Stimulated activated naive CD4-positive, alpha-beta T cell treated with Interleukin-2 at 50 U/mL for 16 hours (primary cell): ENCODE data around the gene ECHS1.
A peak's percentile ranks its signal among the peaks of the same experiment; 100 is the strongest.

Source experiments
- DNase-seq: peaks from one replicate; lab custom pipeline; 2025; lab: John Stamatoyannopoulos, UW

Gene ECHS1

DNA sequence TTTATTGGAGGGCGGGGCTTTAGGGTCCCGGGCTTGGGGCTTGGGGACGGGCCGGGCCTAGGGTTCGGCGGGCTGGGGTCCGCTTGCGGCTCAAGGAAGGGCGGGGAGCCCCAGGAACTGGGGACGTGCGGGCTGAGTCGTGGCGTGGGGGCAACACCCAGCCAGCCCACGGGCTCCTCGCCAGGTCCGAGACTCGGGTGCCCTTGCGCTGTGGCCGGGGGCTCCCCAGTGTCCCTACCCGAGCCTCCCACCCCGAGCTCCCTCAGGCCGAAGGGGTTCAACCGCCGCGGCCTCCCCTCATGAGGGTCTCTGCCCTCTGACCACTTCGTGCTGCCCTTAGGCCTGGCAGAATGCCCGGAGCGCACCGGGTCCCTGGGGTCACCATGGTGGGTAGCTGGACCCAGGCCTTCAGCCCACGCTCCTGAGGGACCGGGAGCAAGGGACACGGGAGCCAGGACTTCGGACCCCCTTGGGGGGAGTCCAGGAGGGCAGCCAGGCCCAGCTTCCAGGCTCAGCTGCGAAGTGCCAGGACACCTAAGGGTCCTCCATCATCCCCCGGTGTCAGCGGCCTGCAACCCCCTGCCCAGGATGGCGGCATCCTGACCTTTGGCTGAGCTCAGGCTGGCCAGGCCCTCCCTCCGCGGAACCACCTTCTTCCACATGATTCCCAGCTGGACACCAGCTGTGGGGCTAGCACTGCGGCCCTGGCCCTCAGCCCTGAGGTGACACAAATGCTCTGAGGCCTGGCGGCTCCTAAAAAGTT, 14.8 kb downstream of the ECHS1 start:
- DNase-seq, result no peak

DNA sequence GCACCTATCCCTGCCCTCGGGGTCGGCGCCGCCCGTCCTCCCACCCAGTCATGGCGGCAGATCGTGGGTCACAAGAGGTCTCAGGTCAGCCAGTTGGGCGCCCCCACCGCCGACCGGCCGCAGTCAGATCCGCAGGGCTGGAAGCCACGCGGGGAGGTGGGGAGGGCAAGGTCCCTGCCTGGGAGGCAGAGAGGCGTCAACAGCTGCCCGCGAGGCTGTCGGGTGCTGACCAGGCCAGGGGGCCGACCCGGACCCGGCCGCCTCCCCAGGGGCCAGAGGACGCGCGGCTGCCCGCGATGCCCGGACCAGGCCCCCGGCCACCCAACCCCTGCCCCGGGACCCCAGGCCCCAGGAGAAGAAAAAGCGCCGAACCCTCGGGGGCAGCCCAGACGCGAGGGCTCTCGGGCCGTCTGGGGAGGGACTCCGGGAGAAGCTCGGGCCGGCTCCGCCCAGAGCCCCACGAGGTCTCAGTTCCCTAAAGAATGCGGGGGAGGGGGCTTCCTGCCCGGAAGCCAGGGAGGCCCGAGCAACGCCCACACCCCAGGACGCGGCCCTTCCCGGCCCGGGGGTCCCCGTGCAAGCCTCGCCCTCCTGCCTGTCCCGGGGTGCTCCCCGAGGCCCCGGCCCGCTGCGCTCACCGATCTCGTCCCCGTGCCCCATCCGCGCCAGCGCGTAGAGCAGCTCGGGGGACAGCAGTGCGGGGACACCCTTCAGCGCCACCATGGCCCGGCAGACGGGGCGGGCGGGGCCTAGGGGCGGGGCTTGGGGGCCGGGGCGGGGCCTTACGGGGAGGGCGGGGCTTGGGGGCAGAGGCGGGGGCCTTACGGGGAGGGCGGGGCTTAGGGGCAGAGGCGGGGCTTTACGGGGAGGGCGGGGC, 15.6 kb downstream of the ECHS1 start, which contains the start of gene FUOM:
TSS of gene FUOM (minus strand) at position 735 of the 877 bp plus-strand sequence. CDS start at position 723, 12 bp downstream.
- DNase-seq, result peak; percentile 77

DNA sequence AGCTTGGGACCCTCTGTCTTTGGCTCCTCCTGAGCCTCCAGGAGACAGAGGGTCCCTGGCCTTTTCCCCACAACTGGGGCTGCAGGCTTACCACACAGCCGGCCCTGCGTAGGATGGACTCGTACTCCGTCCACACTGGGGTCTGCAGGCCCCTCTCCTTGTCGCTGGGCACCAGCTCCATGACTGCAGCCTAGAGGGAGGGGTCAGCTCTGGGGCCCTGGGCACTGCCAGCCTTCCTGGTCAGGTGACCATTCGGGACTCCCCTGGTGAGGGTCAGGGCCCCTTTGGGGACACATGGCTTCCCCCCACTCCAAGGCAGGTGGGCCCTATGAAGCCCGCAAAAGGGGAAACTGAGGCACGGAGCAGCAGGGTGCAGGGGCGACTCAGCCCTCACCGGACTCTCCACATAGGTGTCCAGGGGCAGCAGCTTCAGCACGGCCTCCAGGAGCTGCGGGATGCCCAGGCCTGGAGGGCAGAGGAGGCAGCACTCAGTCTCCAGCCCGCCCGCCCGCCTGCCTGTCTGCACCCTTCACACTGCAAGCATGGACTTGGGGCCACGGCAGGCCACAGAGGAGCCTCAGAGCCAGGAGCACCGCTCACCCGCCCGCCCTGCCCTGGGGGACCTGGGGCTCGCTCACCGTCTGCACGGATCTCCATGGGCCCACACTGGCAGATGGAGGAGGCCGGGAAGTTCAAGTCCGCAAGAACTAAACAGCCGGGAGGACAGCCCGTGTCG, 16.4 kb downstream of the ECHS1 start:
- DNase-seq, result no peak

DNA sequence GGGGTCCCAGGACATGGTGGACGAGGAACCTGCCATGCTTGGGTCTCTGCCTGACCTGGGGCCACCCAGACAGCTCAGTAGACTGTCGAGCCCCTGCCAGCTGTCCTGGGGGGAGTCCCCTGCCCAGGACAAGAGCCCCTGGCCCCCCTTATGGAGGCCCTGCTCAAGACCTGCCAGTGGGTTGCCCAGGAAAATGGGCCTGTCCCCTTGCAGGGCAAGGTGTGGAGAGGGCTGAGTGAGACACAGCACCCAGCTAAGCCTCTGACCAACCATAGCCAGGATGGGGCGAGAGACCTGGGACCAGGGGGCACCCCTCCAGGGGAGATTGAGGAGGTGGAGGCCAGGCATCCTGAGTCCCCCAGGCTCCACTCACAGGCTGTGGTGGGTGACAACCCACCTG, 17.2 kb downstream of the ECHS1 start:
- DNase-seq, result no peak

DNA sequence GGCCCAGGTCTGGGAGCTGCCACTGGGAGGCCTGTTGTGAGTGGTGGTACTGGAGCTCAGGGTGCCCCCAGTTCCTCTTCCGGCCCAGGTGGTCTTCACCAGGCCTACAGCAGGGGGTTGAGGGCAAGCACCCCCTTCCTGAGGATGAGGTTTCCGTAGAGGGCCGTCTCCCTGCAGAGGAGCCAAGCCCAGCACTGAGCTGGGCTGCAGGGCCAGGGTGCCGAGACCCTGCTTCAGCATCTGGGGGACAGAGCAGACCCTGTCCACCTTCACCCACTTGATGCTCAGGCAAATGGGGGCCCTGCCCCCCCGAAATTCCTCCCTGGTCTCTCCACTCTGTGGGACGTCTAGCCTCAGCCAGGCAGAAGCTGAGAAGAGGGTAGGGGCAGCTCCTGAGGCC, 17.9 kb downstream of the ECHS1 start:
- no peak for DNase-seq

DNA sequence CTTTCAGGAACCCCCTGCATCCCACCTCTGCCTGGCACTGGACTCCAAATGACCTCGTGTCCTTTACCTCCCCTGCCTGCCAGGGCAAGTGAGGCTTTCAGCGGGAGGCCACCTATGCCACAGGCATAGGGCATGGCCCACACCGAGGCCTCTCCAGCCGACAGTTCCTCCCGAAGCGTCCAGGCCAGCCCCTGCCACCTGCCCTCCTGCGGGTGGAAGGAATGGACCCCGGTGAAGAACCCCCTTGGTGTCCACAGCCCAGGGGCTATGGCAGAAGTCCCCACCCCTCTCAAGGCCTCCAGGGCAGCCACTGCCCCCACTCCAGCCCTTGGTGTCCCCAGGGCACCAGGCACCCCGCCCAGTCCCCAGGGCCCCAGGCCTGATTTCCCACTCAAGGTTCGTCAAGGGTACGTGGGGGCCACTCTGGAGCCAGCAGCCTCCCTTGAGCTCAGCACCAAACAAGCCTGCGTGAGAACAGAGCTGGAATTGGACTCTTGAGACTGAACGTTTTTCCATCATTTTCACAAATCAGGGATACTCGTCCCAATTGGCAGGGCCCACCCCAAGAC, 18.4 kb downstream of the ECHS1 start:
- no peak for DNase-seq

DNA sequence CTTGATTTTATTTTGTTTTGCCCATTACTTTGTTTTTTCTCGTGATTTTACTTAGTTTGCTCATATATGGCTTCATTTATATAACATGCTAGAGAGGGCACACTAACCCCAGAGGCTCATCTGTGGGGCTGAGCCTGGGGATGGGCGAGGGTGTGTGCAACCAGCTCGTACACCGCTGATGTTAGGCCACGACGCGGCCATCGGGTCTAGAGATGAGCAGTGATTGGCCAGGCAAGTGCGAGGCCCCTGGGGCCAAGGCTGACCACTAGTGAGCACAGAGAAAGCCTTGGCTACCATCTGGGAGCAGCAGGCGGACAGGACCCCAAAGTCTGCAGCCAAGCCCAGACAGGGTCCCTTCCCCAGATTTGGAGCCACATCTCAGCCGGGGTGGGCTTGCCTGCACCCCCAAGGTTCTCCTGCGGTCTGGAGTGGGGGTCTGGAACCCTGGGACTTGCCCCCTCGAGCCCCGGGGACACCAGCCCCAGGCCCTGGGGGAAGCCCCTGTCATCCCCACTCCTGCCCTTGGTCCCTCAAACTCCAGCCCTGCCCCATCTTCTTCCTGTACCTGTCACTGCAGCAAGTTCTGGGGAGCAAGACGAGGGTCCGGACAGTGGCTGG, 19.1 kb downstream of the ECHS1 start:
- DNase-seq, result no peak

DNA sequence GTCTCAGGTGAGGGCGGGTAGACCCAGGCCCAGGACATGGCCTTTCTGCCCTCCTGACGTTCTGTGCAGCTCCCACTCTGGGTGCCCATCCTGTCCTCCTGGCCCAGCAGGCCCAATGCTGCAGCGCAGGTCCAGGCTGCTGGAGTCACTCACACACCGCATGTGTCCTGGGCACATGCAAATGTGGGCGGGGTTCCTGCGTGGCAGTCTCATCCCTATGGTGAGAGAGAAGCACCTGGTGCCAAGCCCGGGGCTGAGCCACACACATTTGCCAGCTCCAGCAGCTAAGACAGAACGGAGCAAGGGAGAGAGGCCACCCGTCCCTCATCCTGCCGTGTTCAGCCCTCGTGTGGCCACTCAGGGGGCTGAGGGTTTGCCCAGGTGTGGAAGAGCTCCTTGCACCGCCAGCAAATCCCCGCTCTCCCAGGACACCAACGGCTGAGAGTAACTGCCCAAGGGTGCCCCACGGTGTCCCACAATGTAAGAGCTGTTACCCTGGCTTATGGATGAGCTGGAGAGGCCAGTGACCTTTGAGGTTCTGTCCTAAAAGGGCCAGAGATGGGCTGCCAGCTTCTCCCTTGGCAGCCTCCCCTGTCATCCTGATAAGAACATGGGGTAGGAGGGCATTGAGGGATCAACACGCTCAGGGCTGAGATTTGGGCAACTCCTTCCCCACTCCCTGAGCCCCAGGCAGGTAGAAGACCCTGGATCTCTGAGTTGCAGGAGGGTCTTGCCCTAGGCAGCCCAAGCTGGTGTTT, 19.8 kb downstream of the ECHS1 start:
- no peak for DNase-seq

DNA sequence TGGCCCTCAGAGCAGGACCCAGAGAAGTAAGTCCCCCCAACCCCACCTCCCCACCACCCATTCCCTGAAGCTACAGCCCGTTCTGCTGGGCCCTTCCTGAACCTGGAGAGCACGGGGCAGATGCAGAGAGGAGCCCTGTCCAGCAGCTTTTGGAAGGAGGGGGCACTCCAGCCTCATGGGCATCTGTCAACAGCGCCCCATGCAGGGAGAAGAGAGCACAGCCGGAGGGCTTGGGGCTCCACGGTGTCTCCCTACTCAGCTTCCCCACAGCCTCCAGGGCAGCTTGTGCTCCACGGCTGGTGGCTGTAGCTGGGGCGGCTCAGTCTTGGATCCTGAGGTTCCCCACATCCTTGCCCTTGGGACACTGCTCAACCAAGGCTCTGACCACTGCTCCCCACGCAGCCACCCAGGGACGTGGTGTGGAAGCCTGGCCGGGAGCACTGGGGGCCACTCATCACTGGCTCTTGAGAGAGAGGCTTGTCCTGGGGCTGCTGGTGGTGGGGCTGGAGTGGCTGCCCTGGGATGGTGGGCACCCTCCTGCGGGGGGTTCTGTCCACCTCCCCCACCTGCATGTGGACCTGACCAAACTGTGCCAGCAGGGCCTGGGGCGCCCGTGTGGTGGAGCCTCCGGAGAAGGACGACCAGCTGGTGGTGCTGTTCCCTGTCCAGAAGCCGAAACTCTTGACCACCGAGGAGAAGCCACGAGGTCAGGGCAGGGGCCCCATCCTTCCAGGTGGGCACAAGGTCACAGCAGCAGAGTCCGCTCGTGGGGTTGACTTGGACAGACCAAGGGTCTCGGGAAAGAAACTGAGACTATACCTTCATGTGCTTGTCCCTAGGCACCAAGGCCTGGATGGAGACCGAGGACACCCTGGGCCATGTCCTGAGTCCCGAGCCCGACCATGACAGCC, 21.5 kb downstream of the ECHS1 start:
- no peak for DNase-seq

DNA sequence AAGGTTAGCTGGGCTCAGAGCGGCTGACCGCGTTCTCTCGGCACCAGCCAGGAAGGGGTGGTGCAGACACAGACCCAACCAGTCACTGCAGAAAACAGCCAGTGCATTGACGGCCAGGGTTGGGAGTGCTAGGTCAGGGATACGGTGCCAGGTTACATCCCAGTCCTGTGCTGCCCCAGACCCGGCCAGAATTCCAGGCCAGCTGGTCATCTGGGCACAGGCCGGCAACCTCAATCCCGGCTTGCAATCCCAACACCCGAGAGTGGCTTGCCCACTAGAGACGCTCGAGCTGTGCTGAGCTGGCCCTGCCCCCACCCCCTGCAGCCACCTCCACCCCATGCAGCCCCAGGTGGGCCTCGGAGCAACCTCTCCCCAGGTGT, 22.2 kb downstream of the ECHS1 start:
- no peak for DNase-seq

DNA sequence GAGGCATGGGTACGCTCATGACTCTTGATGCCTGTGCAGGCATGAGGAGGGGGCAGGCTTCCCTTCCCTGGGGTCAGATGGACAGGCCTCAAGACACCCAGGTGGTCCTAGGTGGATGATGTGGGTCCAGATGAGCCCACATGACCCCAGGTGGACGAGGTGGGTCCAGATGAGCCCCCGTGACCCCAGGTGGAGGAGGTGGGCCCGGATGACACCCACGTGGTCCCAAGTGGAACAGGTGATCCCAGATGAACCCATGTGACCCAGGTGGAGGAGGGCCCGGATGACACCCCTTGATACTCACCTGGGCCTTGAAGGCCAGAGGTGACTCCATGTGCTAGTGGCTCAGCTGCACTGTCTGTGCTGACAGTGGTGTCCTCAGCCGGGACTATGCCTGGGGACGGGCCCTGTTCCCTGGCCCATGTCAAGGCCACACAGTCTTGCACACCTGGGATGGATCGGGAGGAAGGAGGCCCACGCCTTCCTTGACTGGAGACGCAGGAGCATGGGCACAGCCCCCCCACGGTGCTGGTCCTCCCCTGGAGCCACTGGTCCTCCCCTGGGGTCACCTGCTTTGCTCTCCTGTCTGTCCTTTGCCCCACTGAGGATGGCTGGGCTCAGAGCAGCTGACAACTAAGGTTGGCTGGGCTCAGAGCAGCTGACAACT, 22.7 kb downstream of the ECHS1 start:
- no peak for DNase-seq

DNA sequence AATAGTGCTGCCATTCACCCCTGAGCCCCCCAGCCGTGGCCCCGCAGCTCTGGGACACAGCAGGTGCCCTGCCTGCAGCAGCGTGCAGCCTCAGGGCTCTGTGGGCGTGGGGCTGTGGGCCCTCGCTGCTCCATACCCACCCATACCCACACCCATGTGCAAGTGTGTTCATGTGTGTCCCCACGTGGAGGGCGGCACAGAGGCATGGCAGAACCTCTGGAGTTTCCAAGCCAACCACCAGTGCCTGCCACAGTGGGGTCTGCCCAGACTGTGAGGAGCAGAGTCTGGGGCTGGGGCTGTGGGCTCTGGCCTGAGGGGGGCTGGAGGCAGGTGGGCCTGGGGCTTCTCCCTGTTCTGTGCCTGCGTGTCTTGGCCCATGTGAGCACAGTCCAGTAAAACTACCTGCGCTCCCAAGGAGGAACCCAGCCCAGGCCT, 23.6 kb downstream of the ECHS1 start:
- no peak for DNase-seq

DNA sequence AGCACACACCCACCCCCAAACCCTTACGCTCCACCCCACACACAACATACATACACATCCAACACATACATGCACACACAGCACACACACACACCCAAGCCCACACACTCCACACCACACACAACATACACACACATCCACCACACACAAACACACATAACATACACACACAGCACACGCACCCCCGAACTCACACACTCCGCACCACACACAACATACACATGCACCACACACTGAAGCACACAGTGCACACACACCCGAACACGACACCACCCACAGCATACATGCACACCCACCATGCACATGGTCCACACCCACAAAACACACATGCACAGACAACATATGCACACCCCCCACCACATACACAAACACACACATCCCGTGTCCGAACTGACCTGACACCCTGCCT, 24.0 kb downstream of the ECHS1 start:
- DNase-seq, result no peak

DNA sequence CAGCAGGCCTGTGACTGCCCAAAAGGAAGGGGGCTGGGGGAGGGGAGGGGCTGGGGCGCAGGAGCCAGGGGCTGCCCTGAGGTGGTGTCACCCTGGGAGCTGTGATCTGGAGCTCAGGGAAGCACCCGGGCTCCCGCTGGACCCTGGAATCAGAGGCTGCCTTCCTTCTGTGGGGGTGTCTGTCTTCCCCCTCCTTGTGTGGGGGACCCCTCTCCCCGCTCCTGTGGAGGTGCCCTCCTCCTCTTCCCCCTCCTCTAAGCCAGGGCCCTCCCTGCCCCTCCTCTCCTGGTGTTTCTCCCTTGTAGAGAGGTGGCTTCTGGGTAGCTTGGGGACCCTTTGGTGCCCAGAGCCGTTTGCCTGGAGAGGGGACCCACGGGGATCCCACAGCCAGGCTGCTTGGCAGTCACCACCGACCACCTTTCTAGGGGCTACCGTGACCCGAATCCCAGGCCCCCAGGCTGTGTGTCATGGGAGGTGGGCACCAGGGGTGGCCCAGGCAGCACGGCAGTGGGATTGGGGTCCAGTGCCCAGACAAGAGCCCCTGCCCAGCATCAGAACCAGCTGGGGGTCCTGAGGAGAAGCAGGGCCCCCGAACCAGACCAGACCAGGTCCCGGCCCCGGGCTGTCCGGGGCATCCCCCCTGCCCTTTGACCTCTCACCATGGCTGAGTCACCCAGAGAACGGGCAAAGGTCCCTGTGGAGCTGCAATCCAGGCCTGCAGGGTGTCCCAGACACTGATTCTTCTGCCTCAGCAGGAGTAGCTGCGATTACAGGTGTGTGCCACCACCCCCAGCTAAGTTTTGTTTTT, 25.2 kb downstream of the ECHS1 start:
- DNase-seq, result no peak

DNA sequence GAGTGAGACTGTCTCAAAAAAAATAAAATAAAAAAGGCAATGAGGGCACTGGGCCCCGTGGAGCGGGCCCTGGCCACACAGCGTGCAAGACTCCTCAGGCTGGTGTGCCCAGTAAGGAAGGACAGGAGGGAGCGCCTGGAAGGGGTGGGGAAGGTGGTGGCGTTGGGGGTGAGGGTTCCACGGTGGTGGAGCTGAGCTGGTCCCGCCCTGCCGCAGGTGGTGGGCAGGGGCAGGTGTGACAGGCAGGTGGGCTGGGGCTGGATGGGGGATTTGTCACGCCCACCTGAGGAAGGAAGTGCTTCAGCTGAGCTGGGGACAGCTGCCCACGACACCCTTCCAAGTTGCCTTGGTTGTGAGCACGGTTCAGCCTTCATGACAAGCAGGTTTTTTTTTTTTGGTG, 26.7 kb downstream of the ECHS1 start:
- no peak for DNase-seq

DNA sequence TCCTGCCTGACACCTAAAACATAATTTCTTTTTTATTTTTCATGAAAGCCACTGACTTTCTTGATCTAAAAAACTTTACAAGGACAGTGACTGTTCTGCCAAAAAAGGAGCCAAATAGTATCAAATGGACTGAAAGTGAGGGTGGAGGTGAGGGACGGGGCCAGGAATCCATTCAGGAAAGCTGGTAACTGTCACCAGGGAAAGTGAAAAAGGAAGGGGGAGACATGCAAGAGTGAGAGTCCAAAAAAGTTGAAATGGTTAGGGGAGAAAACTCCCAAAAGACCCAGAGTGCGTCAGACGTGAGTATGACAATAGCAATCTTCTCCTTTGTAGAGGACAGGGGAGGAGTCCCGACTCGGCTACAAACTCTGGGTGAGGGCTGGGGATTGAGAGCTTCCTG, 28.9 kb downstream of the ECHS1 start:
- DNase-seq, result no peak

DNA sequence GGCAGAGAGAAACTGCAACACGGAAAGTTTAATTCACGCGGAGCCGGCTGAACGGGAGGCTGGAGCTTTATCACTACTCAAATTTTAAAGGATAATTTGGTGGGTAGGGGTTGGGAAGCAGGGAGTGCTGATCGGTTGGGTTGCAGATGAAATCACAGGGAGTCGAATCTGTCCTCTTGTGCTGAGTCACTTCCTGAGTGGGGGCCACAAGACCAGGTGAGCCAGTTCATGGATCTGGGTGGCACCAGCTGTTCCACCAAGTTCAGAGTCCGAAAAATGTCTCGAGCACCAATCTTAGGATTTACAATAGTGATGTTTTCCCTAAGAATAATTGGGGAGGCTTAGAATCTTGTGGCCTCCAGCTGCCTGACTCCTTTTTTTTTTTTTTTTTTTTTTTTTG, 29.6 kb downstream of the ECHS1 start:
- DNase-seq, result no peak

DNA sequence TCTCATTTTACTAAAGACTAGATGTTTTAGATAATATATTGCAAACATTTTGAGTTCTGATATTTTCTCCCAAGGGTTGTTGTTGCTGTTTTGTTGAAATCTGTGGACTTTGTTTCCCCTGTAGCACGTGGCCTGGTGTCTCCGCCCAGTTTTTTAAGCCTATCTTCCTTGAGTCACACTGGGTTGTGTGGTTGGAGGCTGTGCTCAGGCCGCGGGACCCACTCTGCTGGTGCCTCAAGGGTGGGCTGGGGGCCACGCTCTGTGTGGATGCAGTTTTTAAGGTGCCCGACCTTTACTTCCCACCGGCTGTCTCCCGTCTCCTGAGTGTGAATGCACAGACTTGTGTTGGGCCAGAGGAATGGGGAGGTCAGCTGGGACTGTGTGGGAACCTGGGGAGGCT, 30.2 kb downstream of the ECHS1 start:
- no peak for DNase-seq

DNA sequence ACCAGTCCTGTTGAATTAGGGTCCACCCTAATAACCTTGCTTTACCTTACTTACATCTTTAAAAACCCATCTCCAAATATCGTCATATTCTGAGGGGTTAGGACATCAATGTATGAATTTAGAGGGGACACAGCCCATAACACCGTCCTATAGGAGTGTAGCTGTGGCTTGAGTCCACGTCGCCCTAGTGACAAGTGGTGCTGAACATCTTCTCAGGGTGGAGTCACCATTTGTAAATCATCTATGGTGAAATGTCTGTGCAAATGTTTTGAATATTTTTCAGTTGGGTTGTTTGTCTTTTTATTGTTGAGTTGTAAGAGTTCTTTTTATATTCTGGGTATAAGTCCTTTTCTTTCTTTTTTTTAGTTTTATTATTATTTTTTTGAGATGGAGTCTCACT, 31.2 kb downstream of the ECHS1 start:
- no peak for DNase-seq
